ENCODE data around the gene ZNF699. TPM values are rescaled to one million over a fixed set of nuclear protein-coding genes. Genes with fewer than 3 reads are reported as not detected.
"Not testable (repeated sequence)": the region's sequence is repeated elsewhere in the genome, so short reads cannot be mapped to it uniquely, and the experiment has no call there.

The ZNF699 gene
- polyA plus RNA-seq, 3 donors = 3.4 to 18.5 (median 5.6) TPM

GRCh38 chr19:9321756-9322155 lies 12.1 kb upstream of the ZNF699 start:
- not testable (repeated sequence) for H4K20me1 ChIP-seq (ENCODE audit: insufficient read depth, low read length); H3K27ac ChIP-seq (ENCODE audit: low read depth in 1 of 2, low read length in 2 of 2); H3K27ac Mint-ChIP-seq; H3K4me3 ChIP-seq (replicated peaks in 1 of 3; ENCODE audit: low read depth in 2 of 3, low read length in 3 of 3); H3K79me2 ChIP-seq (ENCODE audit: insufficient read depth, low read length); H3K36me3 ChIP-seq (replicated peaks in 1 of 2; ENCODE audit: control insufficient read depth in 1 of 2, insufficient read depth in 2 of 2, low read length in 2 of 2); H3K27me3 ChIP-seq (ENCODE audit: control insufficient read depth in 2 of 2, insufficient read depth in 2 of 2, low read length in 2 of 2); H3K4me2 ChIP-seq (replicated peaks; ENCODE audit: extremely low read depth, low read length, poor library complexity, severe bottlenecking); DNase-seq; H2AFZ ChIP-seq (ENCODE audit: insufficient read depth, low read depth, low read length, poor library complexity, severe bottlenecking); H3K9ac ChIP-seq (ENCODE audit: insufficient read depth, low read length, poor library complexity, severe bottlenecking); H3K4me3 Mint-ChIP-seq; H3K27me3 Mint-ChIP-seq (ENCODE audit: low read depth in 3 of 3)
- peaks cover 15 to 84% (median 57%) of the 10 kb centered on the region in 7 donors for H3K9me3 Mint-ChIP-seq
- H3K4me1 Mint-ChIP-seq = peaks cover 10% of the 10 kb centered on the region
- Histone ChIP-seq H3K9me3 (replicated peaks in 1 of 2; ENCODE audit: control insufficient read depth in 1 of 2, insufficient read depth in 1 of 2, low read length in 2 of 2) (peaks cover 43 to 60% of the 10 kb centered on the region in 2 donors), H3K4me1 (ENCODE audit: control insufficient read depth in 1 of 2, insufficient read depth in 2 of 2, low read length in 2 of 2) (peaks cover 14 to 20% of the 10 kb centered on the region in 2 donors)
- intact Hi-C loops (cut with micrococcal nuclease) = loop anchor here (5.0 to 10.0 kb wide), 3 partner anchors 116 to 489 kb away; partner anchors contain the start of genes MBD3L1 (in 1 of the 2), ZNF266 (in 1 of the 2), ZNF558 (in 1 of the 2) and ZNF562 (in 1 of the 2)
- WGBS (ENCODE audit: insufficient coverage) = 100% methylated on average over 4 of the region's 14 CpGs
- H3K36me3 Mint-ChIP-seq = peaks cover 9 to 20% of the 10 kb centered on the region in 2 donors

- H3K4me3 Mint-ChIP-seq = no peak overlapping the region
- Histone ChIP-seq H3K27ac (ENCODE audit: low read depth in 1 of 2, low read length in 2 of 2) (no peak overlapping the region), H3K36me3 (replicated peaks in 1 of 2; ENCODE audit: control insufficient read depth in 1 of 2, insufficient read depth in 2 of 2, low read length in 2 of 2) (no peaks in the 10 kb centered on the region), H3K27me3 (ENCODE audit: control insufficient read depth in 2 of 2, insufficient read depth in 2 of 2, low read length in 2 of 2) (no peaks in the 10 kb centered on the region), H3K4me3 (replicated peaks in 1 of 3; ENCODE audit: low read depth in 2 of 3, low read length in 3 of 3) (no peak overlapping the region), H2AFZ (ENCODE audit: insufficient read depth, low read depth, low read length, poor library complexity, severe bottlenecking) (no peak overlapping the region), H3K79me2 (ENCODE audit: insufficient read depth, low read length) (peaks cover 7% of the 10 kb centered on the region), H4K20me1 (ENCODE audit: insufficient read depth, low read length) (no peaks in the 10 kb centered on the region), H3K4me2 (replicated peaks; ENCODE audit: extremely low read depth, low read length, poor library complexity, severe bottlenecking) (no peak overlapping the region), H3K9me3 (replicated peaks in 1 of 2; ENCODE audit: control insufficient read depth in 1 of 2, insufficient read depth in 1 of 2, low read length in 2 of 2) (peaks cover 46 to 60% of the 10 kb centered on the region in 2 donors), H3K9ac (ENCODE audit: insufficient read depth, low read length, poor library complexity, severe bottlenecking) (no peak overlapping the region), H3K4me1 (ENCODE audit: control insufficient read depth in 1 of 2, insufficient read depth in 2 of 2, low read length in 2 of 2) (peaks cover 14 to 20% of the 10 kb centered on the region in 2 donors)
- H3K27me3 Mint-ChIP-seq (ENCODE audit: low read depth in 3 of 3) = peaks cover 2 to 3% (median 2%) of the 10 kb centered on the region in 3 donors
- no peak for TF ChIP-seq CTCF (IDR thresholded peaks at IDR 0.05)
- peaks cover 15 to 86% (median 59%) of the 10 kb centered on the region in 7 donors for H3K9me3 Mint-ChIP-seq
- peaks cover 10% of the 10 kb centered on the region for H3K4me1 Mint-ChIP-seq
- no peak for DNase-seq
- H3K36me3 Mint-ChIP-seq = peaks cover 8 to 19% of the 10 kb centered on the region in 2 donors
- H3K27ac Mint-ChIP-seq = no peak overlapping the region
- WGBS (ENCODE audit: insufficient coverage) = 98% methylated on average over 14 of the region's 23 CpGs
- intact Hi-C loops (cut with micrococcal nuclease) = loop anchor here (5.0 to 10.0 kb wide), 3 partner anchors 116 to 489 kb away; partner anchors contain the start of genes MBD3L1 (in 1 of the 2), ZNF266 (in 1 of the 2), ZNF558 (in 1 of the 2) and ZNF562 (in 1 of the 2)
These were observed 11.7 kb upstream of the ZNF699 start for GRCh38 chr19:9321338-9321737.
